Stomach (tissue), 4 donors: ENCODE measurements around the gene NUP85.

Experiments used
- CTCF ChIP-seq, 7 experiments: fragments of 450-650 bp in 4 of 7; fragments of 200-600 bp in 3 of 7; sonication (generic) in 3 of 7; IDR thresholded peaks; one replicate each; pipeline ENCODE4 v1.5.1; 2016 to 2019; ENCODE audit warnings: antibody characterized with exemption in 7 of 7, control low read depth in 2 of 7, mild to moderate bottlenecking in 1 of 7
- EP300 ChIP-seq: sonication (generic); formaldehyde crosslinking; IDR thresholded peaks from one replicate; pipeline ENCODE4 v1.6.1; 2017; ENCODE audit warnings: antibody characterized with exemption
- POLR2A ChIP-seq, 4 donors: fragments of 450-650 bp; IDR thresholded peaks; one replicate each; pipeline ENCODE4 v1.6.1; 2016; ENCODE audit warnings: antibody characterized with exemption in 4 of 4, control low read depth in 2 of 4, mild to moderate bottlenecking in 1 of 4, moderate library complexity in 1 of 4
- POLR2AphosphoS5 ChIP-seq, 3 donors: sonication (generic); formaldehyde crosslinking; IDR thresholded peaks; one replicate each; pipeline ENCODE4 v1.6.1; 2016; ENCODE audit warnings: antibody characterized with exemption in 3 of 3

- TF ChIP-seq CTCF (IDR thresholded peaks at IDR 0.05) (no peak), POLR2A (IDR thresholded peaks at IDR 0.05) (no peak), POLR2AphosphoS5 (IDR thresholded peaks at IDR 0.05) (no peak), EP300 (no peak)
These were observed 26.4 kb downstream of the NUP85 start for GRCh38 chr17:75231741-75232464.
